Measurements from ENCODE around the gene SH2B3. TPM values are rescaled to one million over a fixed set of nuclear protein-coding genes. Genes with fewer than 3 reads are reported as not detected.

SH2B3 gene
- total RNA-seq, 1 donor from 2014 or later: 18.3 TPM

GRCh38 chr12:111424189-111424792 lies 18.6 kb downstream of the SH2B3 start:
- Mint-ChIP-seq H3K27me3 (ENCODE audit: low read depth) (no peaks in the 10 kb centered on the region), H3K27ac (ENCODE audit: unreplicated experiment) (no peak overlapping the region), H3K36me3 (ENCODE audit: low read depth) (peaks cover 5% of the 10 kb centered on the region), H3K9me3 (ENCODE audit: low read depth) (no peaks in the 10 kb centered on the region), H3K4me3 (ENCODE audit: unreplicated experiment) (no peak overlapping the region), H3K4me1 (ENCODE audit: low read depth) (peaks cover 28% of the 10 kb centered on the region)
- TF ChIP-seq CTCF (IDR thresholded peaks at IDR 0.05): no peak
- DNase-seq (ENCODE audit: low spot score): no peak

GRCh38 chr12:111424793-111425251 lies 19.1 kb downstream of the SH2B3 start:
- H3K27ac Mint-ChIP-seq (ENCODE audit: unreplicated experiment): no peak overlapping the region
- no peak for DNase-seq (ENCODE audit: low spot score)
- H3K4me1 Mint-ChIP-seq (ENCODE audit: low read depth): peaks cover 28% of the 10 kb centered on the region
- no peak overlapping the region for H3K4me3 Mint-ChIP-seq (ENCODE audit: unreplicated experiment)
- H3K36me3 Mint-ChIP-seq (ENCODE audit: low read depth): peaks cover 5% of the 10 kb centered on the region
- H3K27me3 Mint-ChIP-seq (ENCODE audit: low read depth): no peaks in the 10 kb centered on the region
- peak; percentile 39 for TF ChIP-seq CTCF (IDR thresholded peaks at IDR 0.05)
- H3K9me3 Mint-ChIP-seq (ENCODE audit: low read depth): no peaks in the 10 kb centered on the region

- no peaks in the 10 kb centered on the region for H3K27me3 Mint-ChIP-seq (ENCODE audit: low read depth)
- H3K4me1 Mint-ChIP-seq (ENCODE audit: low read depth): peaks cover 28% of the 10 kb centered on the region
- no peak for DNase-seq (ENCODE audit: low spot score)
- peaks cover 3% of the 10 kb centered on the region for H3K36me3 Mint-ChIP-seq (ENCODE audit: low read depth)
- no peak for TF ChIP-seq CTCF (IDR thresholded peaks at IDR 0.05)
- H3K9me3 Mint-ChIP-seq (ENCODE audit: low read depth): no peaks in the 10 kb centered on the region
- H3K27ac Mint-ChIP-seq (ENCODE audit: unreplicated experiment): peak overlapping the region; percentile 65
- no peak overlapping the region for H3K4me3 Mint-ChIP-seq (ENCODE audit: unreplicated experiment)
Measured at GRCh38 chr12:111425655-111426054, 19.9 kb downstream of the SH2B3 start.

GRCh38 chr12:111426344-111427185 lies 20.8 kb downstream of the SH2B3 start:
- no peak for DNase-seq (ENCODE audit: low spot score)
- Mint-ChIP-seq H3K27ac (ENCODE audit: unreplicated experiment) (no peak overlapping the region), H3K9me3 (ENCODE audit: low read depth) (no peaks in the 10 kb centered on the region), H3K4me3 (ENCODE audit: unreplicated experiment) (no peak overlapping the region), H3K36me3 (ENCODE audit: low read depth) (no peaks in the 10 kb centered on the region), H3K27me3 (ENCODE audit: low read depth) (no peaks in the 10 kb centered on the region), H3K4me1 (ENCODE audit: low read depth) (peaks cover 34% of the 10 kb centered on the region)
- no peak for TF ChIP-seq CTCF (IDR thresholded peaks at IDR 0.05)

GRCh38 chr12:111427417-111428074 lies 21.8 kb downstream of the SH2B3 start:
- no peak for DNase-seq (ENCODE audit: low spot score)
- no peak overlapping the region for H3K4me3 Mint-ChIP-seq (ENCODE audit: unreplicated experiment)
- H3K9me3 Mint-ChIP-seq (ENCODE audit: low read depth): no peaks in the 10 kb centered on the region
- no peaks in the 10 kb centered on the region for H3K36me3 Mint-ChIP-seq (ENCODE audit: low read depth)
- H3K27me3 Mint-ChIP-seq (ENCODE audit: low read depth): no peaks in the 10 kb centered on the region
- no peak for TF ChIP-seq CTCF (IDR thresholded peaks at IDR 0.05)
- H3K27ac Mint-ChIP-seq (ENCODE audit: unreplicated experiment): no peak overlapping the region
- peaks cover 44% of the 10 kb centered on the region for H3K4me1 Mint-ChIP-seq (ENCODE audit: low read depth)
